Epithelial cell of esophagus (primary cell): ENCODE measurements around the gene CCDC68.

Experiments used
- DNase-seq: peaks from one replicate; pipeline ENCODE4 v3.0.0; 2010; ENCODE audit warnings: low read depth
- H3K4me3 ChIP-seq: 2 replicates; pipeline ENCODE4 v1.5.1; 2011; ENCODE audit warnings: mild to moderate bottlenecking, low read length, control low read depth
- TF ChIP-seq, protein P1 (sequence below): IDR thresholded peaks from 2 replicates; pipeline ENCODE4 v1.5.1; 2011; ENCODE audit warnings: low read depth, mild to moderate bottlenecking, low read length, control low read depth, inconsistent platforms; ENCODE audit not compliant: insufficient read depth; ENCODE audit errors: missing control alignments

CCDC68 gene

DNA sequence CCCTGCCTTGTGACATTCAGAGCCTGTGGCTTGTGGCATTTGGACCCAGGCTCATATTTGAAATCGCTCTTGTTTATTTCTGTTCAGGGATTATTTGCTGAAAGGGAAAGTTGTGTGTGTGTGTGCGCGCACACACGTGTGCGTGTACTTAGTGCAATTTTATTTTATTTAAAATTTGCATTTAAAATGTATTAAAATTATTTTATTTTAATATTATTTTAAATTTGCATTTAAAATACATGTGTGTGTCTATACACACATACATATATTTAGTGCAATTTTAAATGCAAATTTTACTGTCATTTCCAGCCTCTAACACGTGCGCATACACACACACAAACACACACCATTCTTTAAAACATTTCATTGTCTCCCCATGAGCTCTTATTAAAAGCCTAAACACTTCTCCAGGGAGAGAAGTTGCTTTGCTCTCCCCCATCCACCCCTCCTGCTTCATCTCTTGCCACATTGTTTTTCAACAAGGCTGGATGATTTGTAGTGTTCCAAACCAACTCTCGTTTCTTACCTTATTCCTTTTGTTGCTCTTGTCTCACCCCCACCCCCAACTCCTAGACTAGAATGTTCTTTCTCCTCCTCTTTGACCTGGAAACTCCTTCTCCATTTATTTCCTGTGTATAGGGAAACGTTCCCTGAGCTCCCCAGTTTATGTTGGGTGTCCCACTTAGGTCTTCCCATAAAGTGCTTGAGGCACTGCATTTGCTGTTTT is 3.8 kb upstream of the CCDC68 start:
- no peak for DNase-seq
- TF ChIP-seq, protein P1, sequence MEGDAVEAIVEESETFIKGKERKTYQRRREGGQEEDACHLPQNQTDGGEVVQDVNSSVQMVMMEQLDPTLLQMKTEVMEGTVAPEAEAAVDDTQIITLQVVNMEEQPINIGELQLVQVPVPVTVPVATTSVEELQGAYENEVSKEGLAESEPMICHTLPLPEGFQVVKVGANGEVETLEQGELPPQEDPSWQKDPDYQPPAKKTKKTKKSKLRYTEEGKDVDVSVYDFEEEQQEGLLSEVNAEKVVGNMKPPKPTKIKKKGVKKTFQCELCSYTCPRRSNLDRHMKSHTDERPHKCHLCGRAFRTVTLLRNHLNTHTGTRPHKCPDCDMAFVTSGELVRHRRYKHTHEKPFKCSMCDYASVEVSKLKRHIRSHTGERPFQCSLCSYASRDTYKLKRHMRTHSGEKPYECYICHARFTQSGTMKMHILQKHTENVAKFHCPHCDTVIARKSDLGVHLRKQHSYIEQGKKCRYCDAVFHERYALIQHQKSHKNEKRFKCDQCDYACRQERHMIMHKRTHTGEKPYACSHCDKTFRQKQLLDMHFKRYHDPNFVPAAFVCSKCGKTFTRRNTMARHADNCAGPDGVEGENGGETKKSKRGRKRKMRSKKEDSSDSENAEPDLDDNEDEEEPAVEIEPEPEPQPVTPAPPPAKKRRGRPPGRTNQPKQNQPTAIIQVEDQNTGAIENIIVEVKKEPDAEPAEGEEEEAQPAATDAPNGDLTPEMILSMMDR = no peak
- H3K4me3 ChIP-seq = no peak overlapping the region

DNA sequence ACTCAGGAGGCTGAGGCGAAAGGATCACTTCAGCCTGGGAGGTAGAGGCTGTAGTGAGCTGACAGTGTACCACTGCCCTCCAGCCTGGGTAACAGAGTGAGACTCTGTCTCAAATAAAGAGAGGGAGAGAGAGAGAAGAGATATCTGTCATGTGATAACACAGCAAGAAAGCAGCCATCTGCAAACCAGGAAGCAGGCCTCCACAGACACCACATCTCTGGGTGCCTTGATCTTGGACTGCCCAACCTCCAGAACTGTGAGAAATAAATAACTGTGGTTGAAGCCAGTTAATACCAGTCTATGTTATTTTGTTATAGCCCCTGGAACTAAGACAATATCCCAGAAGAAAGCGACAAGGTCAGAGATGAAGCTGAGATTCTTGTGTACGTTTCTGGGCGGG is 2.6 kb upstream of the CCDC68 start:
- DNase-seq = no peak
- TF ChIP-seq, protein P1 = no peak
- H3K4me3 ChIP-seq = no peak overlapping the region

DNA sequence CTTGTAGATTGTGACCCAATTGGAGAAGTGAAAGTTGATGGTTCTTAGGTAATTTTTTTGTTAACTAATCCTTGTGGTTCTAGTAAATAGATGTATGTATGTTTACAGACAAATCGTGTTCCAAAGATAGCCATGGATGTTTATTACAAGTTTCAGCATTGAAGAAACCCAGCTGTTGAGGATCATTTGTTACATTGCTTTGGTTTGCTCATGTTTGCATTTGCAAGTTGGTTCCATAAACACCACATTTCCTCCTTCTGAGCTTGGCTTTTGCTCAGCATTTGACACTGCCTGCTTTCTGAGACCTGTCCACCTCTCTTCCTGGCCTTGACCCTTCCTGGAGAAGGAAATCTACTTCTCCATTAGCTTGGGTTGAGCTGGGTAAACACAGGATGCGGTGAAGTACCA is 1.8 kb upstream of the CCDC68 start:
- H3K4me3 ChIP-seq = no peak overlapping the region
- no peak for DNase-seq
- TF ChIP-seq, protein P1 = no peak

DNA sequence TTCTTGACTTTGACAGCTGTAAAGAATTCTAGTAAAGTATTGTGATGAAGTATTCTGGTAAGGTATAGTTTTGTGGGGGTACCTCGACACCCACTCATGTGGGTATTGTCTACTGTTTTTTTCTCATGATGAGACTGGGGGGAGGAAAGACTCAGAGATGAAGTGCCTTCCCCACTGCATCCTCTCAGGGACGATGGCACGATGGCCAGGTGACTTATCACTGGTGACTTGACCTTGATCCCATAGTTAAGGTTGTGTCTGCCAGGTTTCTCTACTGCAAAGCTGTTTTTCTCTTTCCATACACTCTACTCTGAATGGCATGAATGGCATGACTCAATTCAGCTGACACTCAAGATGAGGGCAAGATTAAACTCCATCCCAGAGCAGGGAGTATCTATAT is 936 bp upstream of the CCDC68 start:
- H3K4me3 ChIP-seq = no peak overlapping the region
- TF ChIP-seq, protein P1 = no peak
- no peak for DNase-seq

DNA sequence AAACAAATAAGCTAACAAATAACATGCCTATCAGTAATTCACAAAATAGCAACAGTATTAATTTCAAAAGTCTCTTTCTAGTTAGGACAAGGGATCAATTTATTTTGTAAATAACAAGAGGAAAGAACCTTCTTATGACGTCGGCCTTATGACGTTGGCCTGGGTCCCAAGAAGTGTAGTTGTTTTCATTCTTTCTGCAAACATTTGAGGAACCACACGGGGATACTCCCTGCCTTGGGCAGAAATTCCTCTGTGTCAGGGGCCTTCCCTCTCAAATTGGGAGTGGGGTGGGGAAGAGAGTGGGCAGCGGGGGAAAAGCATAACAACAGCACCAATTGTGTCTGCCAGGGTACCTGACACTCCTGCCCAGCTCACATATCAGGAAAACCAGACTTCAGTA is 1.3 kb downstream of the CCDC68 start:
- no peak overlapping the region for H3K4me3 ChIP-seq
- TF ChIP-seq, protein P1 = no peak

DNA sequence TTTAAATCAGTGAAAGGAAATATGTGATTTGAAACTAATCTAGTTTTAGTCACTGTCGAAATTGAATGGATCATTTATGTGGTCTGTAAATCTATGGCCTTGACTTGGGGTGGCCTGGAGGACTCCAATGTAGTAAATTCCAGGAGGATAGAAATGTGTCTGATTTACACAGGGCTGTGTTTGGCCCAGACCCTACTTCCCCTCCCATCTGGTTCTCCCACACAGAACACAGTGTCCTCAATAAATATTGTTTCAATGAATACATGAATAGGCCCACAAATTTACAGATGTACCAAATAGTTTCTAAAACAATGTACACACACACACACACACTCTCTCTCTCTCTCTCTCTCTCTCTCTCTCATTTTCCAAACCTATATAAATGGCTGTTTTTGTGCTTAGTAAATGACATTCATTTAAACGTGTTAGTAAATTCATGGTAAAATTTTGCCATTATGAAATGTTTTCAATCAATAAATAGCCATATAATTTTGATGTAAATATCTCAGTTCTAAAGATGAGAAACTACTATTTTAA is 1.9 kb downstream of the CCDC68 start:
- no peak for DNase-seq

More for the DNA sequence above, 1.3 kb downstream of the CCDC68 start:
- peak; percentile 44 for DNase-seq

DNA sequence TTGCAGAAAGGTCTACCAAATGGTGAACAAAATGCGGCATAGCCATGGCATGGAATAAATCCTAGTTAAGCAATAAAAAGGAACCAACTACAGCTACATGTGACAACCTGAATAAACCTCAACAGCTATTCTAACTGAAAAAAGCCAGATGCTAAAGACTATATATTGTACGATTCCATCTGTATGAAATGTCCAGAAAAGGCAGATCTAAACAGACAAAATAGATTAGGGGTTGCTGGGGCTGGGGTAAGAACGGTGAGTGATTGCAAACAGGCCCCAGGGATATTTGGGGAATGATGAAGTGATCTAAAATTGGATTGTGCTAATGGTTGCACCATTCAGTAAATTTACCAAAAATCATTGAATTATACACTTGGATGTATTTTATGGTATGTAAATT is 2.8 kb downstream of the CCDC68 start:
- no peak overlapping the region for H3K4me3 ChIP-seq
- DNase-seq = no peak
- TF ChIP-seq, protein P1 = no peak

More for the DNA sequence above, 1.9 kb downstream of the CCDC68 start:
- TF ChIP-seq, protein P1 = no peak
- no peak overlapping the region for H3K4me3 ChIP-seq
